GM12878 (cell line): ENCODE data around the gene SGIP1. TPM values are rescaled to one million over a fixed set of nuclear protein-coding genes. Genes with fewer than 3 reads are reported as not detected.

Experiments used
- ATAC-seq: fragments of 200-7000 bp; cut with Tn5 transposase; 3 replicates; pipeline ENCODE4 v1.9.1; 2020; ENCODE audit warnings: mild to moderate bottlenecking, moderate library complexity
- BruUV-seq: library from RNA; stranded (reverse); fragments of 400-500 nt; replicated peaks from 2 replicates; lab custom pipeline; 2021; lab: Mats Ljungman, UMichigan
- CTCF ChIA-PET: fragments of 300-600 bp; sonication (Branson Sonifier 250); formaldehyde crosslinking; extraction: SDS; loops from one replicate; lab custom pipeline; 2021; ENCODE audit warnings: inconsistent platforms; lab: Yijun Ruan, JAX
- POLR2A ChIA-PET: fragments of 350-600 bp; formaldehyde crosslinking; extraction: SDS; loops from one replicate; lab custom pipeline; 2021; ENCODE audit warnings: inconsistent platforms; lab: Charles Lee
- RAD21 ChIA-PET: fragments of 300-600 bp; sonication (Branson Sonifier 250); formaldehyde crosslinking; loops from one replicate; lab custom pipeline; 2023; ENCODE audit warnings: antibody characterized with exemption; ENCODE audit not compliant: unreplicated experiment; lab: Charles Lee
- SMC1A ChIA-PET: fragments of 300-600 bp; sonication (Branson Sonifier 250); formaldehyde crosslinking; loops from one replicate; lab custom pipeline; 2023; ENCODE audit not compliant: unreplicated experiment, uncharacterized antibody; lab: Charles Lee
- DNase-seq: peaks from one replicate; pipeline ENCODE4 v3.0.0-alpha.2; 2011; ENCODE audit warnings: low read depth, low spot score
- FAIRE-seq: peaks from 3 replicates; lab custom pipeline; 2011; peaks lifted over from hg19 to GRCh38; lab: Jason Lieb, UNC
- H2AFZ ChIP-seq: 2 replicates; pipeline ENCODE4 v1.6.0; 2011; ENCODE audit warnings: low read depth, low read length, control low read depth; ENCODE audit not compliant: control insufficient read depth
- H3K27ac ChIP-seq: 2 replicates; pipeline ENCODE4 v1.5.1; 2011; ENCODE audit warnings: control low read depth; ENCODE audit not compliant: control insufficient read depth, insufficient read depth
- H3K27me3 ChIP-seq, 2 experiments: replicated peaks in 1 of 2; 2 replicates each; pipeline versions ENCODE4 v1.6.0 to v1.6.1; 2011; ENCODE audit warnings: low read length in 1 of 2; ENCODE audit not compliant: control insufficient read depth in 2 of 2, insufficient read depth in 2 of 2
- H3K36me3 ChIP-seq, 2 experiments: 2 replicates each; pipeline ENCODE4 v1.5.1; 2011; ENCODE audit warnings: low read length in 1 of 2; ENCODE audit not compliant: control insufficient read depth in 2 of 2, insufficient read depth in 2 of 2
- H3K4me1 ChIP-seq: 2 replicates; pipeline ENCODE4 v1.6.1; 2011; ENCODE audit warnings: mild to moderate bottlenecking, low read length, moderate library complexity, mixed read lengths; ENCODE audit not compliant: control insufficient read depth, insufficient read depth
- H3K4me2 ChIP-seq: 2 replicates; pipeline ENCODE4 v1.6.0; 2011; ENCODE audit warnings: control low read depth; ENCODE audit not compliant: control insufficient read depth, insufficient read depth
- H3K4me3 ChIP-seq: fragments of 200-600 bp; sonication (generic); 2 replicates; pipeline ENCODE4 v1.5.1; 2016
- H3K79me2 ChIP-seq: 2 replicates; pipeline ENCODE4 v1.6.0; 2011; ENCODE audit warnings: low read length; ENCODE audit not compliant: control insufficient read depth, insufficient read depth
- H3K9ac ChIP-seq: 2 replicates; pipeline ENCODE4 v1.8.0; 2011; ENCODE audit warnings: low read length, control low read depth, mixed read lengths; ENCODE audit not compliant: control insufficient read depth, insufficient read depth
- H3K9me3 ChIP-seq: replicated peaks from 3 replicates; pipeline ENCODE4 v1.5.1; 2011; ENCODE audit warnings: mild to moderate bottlenecking, low read length; ENCODE audit not compliant: control insufficient read depth, insufficient read depth
- H4K20me1 ChIP-seq: 2 replicates; pipeline ENCODE4 v1.6.0; 2011; ENCODE audit not compliant: control insufficient read depth, insufficient read depth
- CBX3 ChIP-seq: fragments of 200-600 bp; sonication (generic); IDR thresholded peaks from 2 replicates; pipeline ENCODE4 v1.6.1; 2016; ENCODE audit warnings: low read depth, borderline replicate concordance
- FOS ChIP-seq: IDR thresholded peaks from 3 replicates; pipeline ENCODE4 v1.6.1; 2011; ENCODE audit warnings: borderline replicate concordance; ENCODE audit not compliant: insufficient read length; ENCODE audit errors: extremely low read depth
- KLF5 ChIP-seq: fragments of 450-650 bp; IDR thresholded peaks from 2 replicates; pipeline ENCODE4 v1.6.1; 2014; ENCODE audit warnings: mild to moderate bottlenecking; ENCODE audit not compliant: partially characterized antibody
- LARP7 ChIP-seq: fragments of 450-650 bp; IDR thresholded peaks from 2 replicates; pipeline ENCODE4 v1.6.1; 2017; ENCODE audit warnings: mild to moderate bottlenecking
- MYB ChIP-seq: fragments of 150-350 bp; IDR thresholded peaks from 2 replicates; pipeline ENCODE4 v1.6.1; 2014; ENCODE audit warnings: mild to moderate bottlenecking, low read depth, low read length, borderline replicate concordance
- NFYB ChIP-seq: IDR thresholded peaks from 2 replicates; pipeline ENCODE4 v1.6.1; 2011; ENCODE audit warnings: low read depth, mild to moderate bottlenecking, low read length, improper control_type of control experiment, moderate library complexity; ENCODE audit not compliant: insufficient read depth
- NR2C2 ChIP-seq: IDR thresholded peaks from 2 replicates; pipeline ENCODE4 v1.6.1; 2011; ENCODE audit warnings: borderline replicate concordance, low read depth; ENCODE audit not compliant: control insufficient read depth, insufficient read length
- PAX5 ChIP-seq: IDR thresholded peaks from 2 replicates; pipeline ENCODE4 v1.6.1; 2011; ENCODE audit warnings: low read depth, low read length, borderline replicate concordance
- POLR2A ChIP-seq: IDR thresholded peaks from 2 replicates; pipeline ENCODE4 v1.6.1; 2011; ENCODE audit warnings: low read depth, mild to moderate bottlenecking, low read length
- RBBP5 ChIP-seq: fragments of 200-600 bp; sonication (generic); conservative IDR thresholded peaks from 2 replicates; pipeline ENCODE4 v1.6.1; 2016
- STAT3 ChIP-seq: IDR thresholded peaks from 2 replicates; pipeline ENCODE4 v1.6.1; 2011; ENCODE audit warnings: low read depth, low read length, improper control_type of control experiment
- TCF3 ChIP-seq: IDR thresholded peaks from 2 replicates; pipeline ENCODE4 v1.6.1; 2012; ENCODE audit warnings: low read depth, mild to moderate bottlenecking, low read length, borderline replicate concordance; ENCODE audit not compliant: insufficient read depth
- TCF7 ChIP-seq: IDR thresholded peaks from 2 replicates; pipeline ENCODE4 v1.6.1; 2014; ENCODE audit warnings: antibody characterized with exemption, borderline replicate concordance
- ZZZ3 ChIP-seq: IDR thresholded peaks from 2 replicates; pipeline ENCODE4 v1.6.1; 2011; ENCODE audit warnings: low read depth; ENCODE audit not compliant: control insufficient read depth, insufficient read length
- WGBS: methylation state at CpG from one replicate; pipeline ENCODE4 v1.1.6; 2016; ENCODE audit warnings: low lambda C conversion rate; ENCODE audit not compliant: insufficient replicate concordance, insufficient coverage; ENCODE audit errors: missing lambda C conversion rate; 5-methylcytosine and 5-hydroxymethylcytosine counted together
- in situ Hi-C: fragments of 300-500 bp; cut with MboI; formaldehyde crosslinking; loops from 9 replicates; pipeline ENCODE4 v1.14.3; 2018; ENCODE audit warnings: mixed read lengths
- intact Hi-C: fragments of 100-400 bp; cut with micrococcal nuclease; formaldehyde crosslinking; loops from one replicate; pipeline ENCODE4 v1.14.2; 2022; ENCODE audit not compliant: unreplicated experiment
- polyA plus RNA-seq, 11 experiments: library from polyadenylated mRNA; depleted of rRNA in 4 of 11; unstranded in 6 of 11; stranded (reverse) in 5 of 11; fragments of >200 nt; fragmentation: Nextera tagmentation in 4 of 11; fragmentation: Illumina TruSeq in 1 of 11; extraction: Ambion mirVana in 4 of 11; extraction: Trizol in 1 of 11; gene quantifications; 1 replicate in 1 of 11; 2 replicates in 10 of 11; pipeline versions ENCODE4 v1.2.1 to v1.2.3, GENCODE V29; 2011 to 2016; ENCODE audit warnings: inconsistent platforms in 2 of 11, missing spikeins in 2 of 11, low read depth in 1 of 11
- total RNA-seq, 4 experiments: library from RNA; depleted of rRNA in 3 of 4; stranded (reverse); fragments of >200 nt in 3 of 4; fragmentation: Illumina TruSeq in 1 of 4; extraction: Trizol in 1 of 4; gene quantifications; 2 replicates each; pipeline versions ENCODE4 v1.2.1 to v1.2.3, GENCODE V29; 2013 to 2021
- TF ChIP-seq, protein P1 (sequence below): fragments of 450-650 bp; formaldehyde crosslinking; IDR thresholded peaks from 2 replicates; pipeline ENCODE4 v1.4.0; 2020; ENCODE audit warnings: mild to moderate bottlenecking, moderate library complexity
- TF ChIP-seq, protein P2 (sequence below): IDR thresholded peaks from 2 replicates; pipeline ENCODE4 v1.6.1; 2012; ENCODE audit warnings: low read depth, low read length, improper control_type of control experiment
- TF ChIP-seq, protein P3 (sequence below): IDR thresholded peaks from 2 replicates; pipeline ENCODE4 v1.6.1; 2012; ENCODE audit warnings: low read depth, low read length, improper control_type of control experiment
- TF ChIP-seq, protein P4 (sequence below): fragments of 450-650 bp; conservative IDR thresholded peaks from 2 replicates; pipeline ENCODE4 v1.6.1; 2017; ENCODE audit warnings: mild to moderate bottlenecking, moderate library complexity

The SGIP1 gene
- total and polyA plus RNA-seq, 10 of the 15 experiments (the other 5 are each of a cell fraction or from before 2014, with no cell fraction given), result 0.15 TPM; not detected in 9

DNA sequence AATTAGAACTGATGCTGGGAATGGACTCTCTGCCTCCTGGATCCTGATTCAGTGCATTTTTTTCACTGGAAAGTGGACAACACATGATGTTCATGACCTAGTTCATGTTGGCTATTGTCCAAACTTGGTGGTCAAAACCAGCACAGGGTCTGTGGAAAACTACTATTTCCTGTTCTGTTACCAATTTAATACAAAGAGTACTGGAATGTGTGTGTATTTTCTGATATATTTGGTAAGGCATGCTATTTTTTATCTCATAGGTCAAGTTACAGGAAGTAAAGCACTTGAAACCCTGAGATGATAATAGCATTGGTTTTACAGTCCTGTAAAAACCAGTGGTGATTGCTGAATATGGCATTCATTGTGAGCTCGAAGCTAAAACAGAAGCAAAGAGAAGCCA lies 89.9 kb downstream of the SGIP1 start:
- H4K20me1 ChIP-seq, result no peaks in the 10 kb centered on the region
- H3K4me3 ChIP-seq, result no peak overlapping the region
- no peak for ATAC-seq
- no peak overlapping the region for H3K4me2 ChIP-seq
- H3K79me2 ChIP-seq, result no peaks in the 10 kb centered on the region
- no TSS peak for BruUV-seq
- ChIA-PET RAD21 (no interaction called here), POLR2A (no interaction called here), CTCF (no interaction called here), SMC1A (no interaction called here)
- H3K27me3 ChIP-seq, result 0 out of 4 replicates have a peak, but pooled peaks cover 0 to 3% of the 10 kb centered on the region in 2 experiments
- no peaks in the 10 kb centered on the region for H3K4me1 ChIP-seq
- H2AFZ ChIP-seq, result no peak overlapping the region
- 0% methylated on average over 1 of the region's 1 CpG for WGBS
- DNase-seq, result no peak
- no peak overlapping the region for H3K9ac ChIP-seq
- FAIRE-seq, result no peak
- intact Hi-C loops (no loop called here), in situ Hi-C loops (no loop called here)
- H3K27ac ChIP-seq, result no peak overlapping the region
- no peaks in the 10 kb centered on the region; the same call in 2 of the 3 replicates for H3K9me3 ChIP-seq
- TF ChIP-seq NFYB, result no peak
- TF ChIP-seq TCF7, result no peak
- TF ChIP-seq FOS, result no peak
- no peak for TF ChIP-seq CBX3
- no peak for TF ChIP-seq LARP7
- no peak for TF ChIP-seq MYB
- TF ChIP-seq, protein P1, sequence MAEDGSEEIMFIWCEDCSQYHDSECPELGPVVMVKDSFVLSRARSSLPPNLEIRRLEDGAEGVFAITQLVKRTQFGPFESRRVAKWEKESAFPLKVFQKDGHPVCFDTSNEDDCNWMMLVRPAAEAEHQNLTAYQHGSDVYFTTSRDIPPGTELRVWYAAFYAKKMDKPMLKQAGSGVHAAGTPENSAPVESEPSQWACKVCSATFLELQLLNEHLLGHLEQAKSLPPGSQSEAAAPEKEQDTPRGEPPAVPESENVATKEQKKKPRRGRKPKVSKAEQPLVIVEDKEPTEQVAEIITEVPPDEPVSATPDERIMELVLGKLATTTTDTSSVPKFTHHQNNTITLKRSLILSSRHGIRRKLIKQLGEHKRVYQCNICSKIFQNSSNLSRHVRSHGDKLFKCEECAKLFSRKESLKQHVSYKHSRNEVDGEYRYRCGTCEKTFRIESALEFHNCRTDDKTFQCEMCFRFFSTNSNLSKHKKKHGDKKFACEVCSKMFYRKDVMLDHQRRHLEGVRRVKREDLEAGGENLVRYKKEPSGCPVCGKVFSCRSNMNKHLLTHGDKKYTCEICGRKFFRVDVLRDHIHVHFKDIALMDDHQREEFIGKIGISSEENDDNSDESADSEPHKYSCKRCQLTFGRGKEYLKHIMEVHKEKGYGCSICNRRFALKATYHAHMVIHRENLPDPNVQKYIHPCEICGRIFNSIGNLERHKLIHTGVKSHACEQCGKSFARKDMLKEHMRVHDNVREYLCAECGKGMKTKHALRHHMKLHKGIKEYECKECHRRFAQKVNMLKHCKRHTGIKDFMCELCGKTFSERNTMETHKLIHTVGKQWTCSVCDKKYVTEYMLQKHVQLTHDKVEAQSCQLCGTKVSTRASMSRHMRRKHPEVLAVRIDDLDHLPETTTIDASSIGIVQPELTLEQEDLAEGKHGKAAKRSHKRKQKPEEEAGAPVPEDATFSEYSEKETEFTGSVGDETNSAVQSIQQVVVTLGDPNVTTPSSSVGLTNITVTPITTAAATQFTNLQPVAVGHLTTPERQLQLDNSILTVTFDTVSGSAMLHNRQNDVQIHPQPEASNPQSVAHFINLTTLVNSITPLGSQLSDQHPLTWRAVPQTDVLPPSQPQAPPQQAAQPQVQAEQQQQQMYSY (CRISPR knock-in tag), result no peak
- no peak for TF ChIP-seq NR2C2
- TF ChIP-seq TCF3, result no peak
- TF ChIP-seq POLR2A, result no peak
- TF ChIP-seq, protein P2, sequence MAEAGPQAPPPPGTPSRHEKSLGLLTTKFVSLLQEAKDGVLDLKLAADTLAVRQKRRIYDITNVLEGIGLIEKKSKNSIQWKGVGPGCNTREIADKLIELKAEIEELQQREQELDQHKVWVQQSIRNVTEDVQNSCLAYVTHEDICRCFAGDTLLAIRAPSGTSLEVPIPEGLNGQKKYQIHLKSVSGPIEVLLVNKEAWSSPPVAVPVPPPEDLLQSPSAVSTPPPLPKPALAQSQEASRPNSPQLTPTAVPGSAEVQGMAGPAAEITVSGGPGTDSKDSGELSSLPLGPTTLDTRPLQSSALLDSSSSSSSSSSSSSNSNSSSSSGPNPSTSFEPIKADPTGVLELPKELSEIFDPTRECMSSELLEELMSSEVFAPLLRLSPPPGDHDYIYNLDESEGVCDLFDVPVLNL, result no peak
- no peak for TF ChIP-seq ZZZ3
- TF ChIP-seq, protein P3, sequence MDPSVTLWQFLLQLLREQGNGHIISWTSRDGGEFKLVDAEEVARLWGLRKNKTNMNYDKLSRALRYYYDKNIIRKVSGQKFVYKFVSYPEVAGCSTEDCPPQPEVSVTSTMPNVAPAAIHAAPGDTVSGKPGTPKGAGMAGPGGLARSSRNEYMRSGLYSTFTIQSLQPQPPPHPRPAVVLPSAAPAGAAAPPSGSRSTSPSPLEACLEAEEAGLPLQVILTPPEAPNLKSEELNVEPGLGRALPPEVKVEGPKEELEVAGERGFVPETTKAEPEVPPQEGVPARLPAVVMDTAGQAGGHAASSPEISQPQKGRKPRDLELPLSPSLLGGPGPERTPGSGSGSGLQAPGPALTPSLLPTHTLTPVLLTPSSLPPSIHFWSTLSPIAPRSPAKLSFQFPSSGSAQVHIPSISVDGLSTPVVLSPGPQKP, result no peak
- no peak for TF ChIP-seq STAT3
- TF ChIP-seq RBBP5, result no peak
- no peak for TF ChIP-seq PAX5
- TF ChIP-seq, protein P4, sequence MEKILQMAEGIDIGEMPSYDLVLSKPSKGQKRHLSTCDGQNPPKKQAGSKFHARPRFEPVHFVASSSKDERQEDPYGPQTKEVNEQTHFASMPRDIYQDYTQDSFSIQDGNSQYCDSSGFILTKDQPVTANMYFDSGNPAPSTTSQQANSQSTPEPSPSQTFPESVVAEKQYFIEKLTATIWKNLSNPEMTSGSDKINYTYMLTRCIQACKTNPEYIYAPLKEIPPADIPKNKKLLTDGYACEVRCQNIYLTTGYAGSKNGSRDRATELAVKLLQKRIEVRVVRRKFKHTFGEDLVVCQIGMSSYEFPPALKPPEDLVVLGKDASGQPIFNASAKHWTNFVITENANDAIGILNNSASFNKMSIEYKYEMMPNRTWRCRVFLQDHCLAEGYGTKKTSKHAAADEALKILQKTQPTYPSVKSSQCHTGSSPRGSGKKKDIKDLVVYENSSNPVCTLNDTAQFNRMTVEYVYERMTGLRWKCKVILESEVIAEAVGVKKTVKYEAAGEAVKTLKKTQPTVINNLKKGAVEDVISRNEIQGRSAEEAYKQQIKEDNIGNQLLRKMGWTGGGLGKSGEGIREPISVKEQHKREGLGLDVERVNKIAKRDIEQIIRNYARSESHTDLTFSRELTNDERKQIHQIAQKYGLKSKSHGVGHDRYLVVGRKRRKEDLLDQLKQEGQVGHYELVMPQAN, result no peak
- TF ChIP-seq KLF5, result no peak
- no peaks in the 10 kb centered on the region for H3K36me3 ChIP-seq
